RKO (cell line): ENCODE data around the gene PAPPA2.
"Not testable (repeated sequence)": the region's sequence is repeated elsewhere in the genome, so short reads cannot be mapped to it uniquely, and the experiment has no call there.

ENCODE experiments used
- DNase-seq: peaks from one replicate; pipeline ENCODE4 v3.0.0-alpha.2; 2016; ENCODE audit warnings: low spot score

Gene PAPPA2

GRCh38 chr1:176603696-176604095 lies 140.7 kb downstream of the PAPPA2 start:
- no peak for DNase-seq

GRCh38 chr1:176604461-176604860 lies 141.5 kb downstream of the PAPPA2 start:
- DNase-seq: no peak

GRCh38 chr1:176605176-176605575 lies 142.2 kb downstream of the PAPPA2 start:
- DNase-seq: no peak

GRCh38 chr1:176609556-176610408 lies 146.8 kb downstream of the PAPPA2 start:
- no peak for DNase-seq

- no peak for DNase-seq
These were observed 149.8 kb downstream of the PAPPA2 start for GRCh38 chr1:176612791-176613190.

GRCh38 chr1:176617881-176618280 lies 154.9 kb downstream of the PAPPA2 start:
- DNase-seq: no peak

- no peak for DNase-seq
These were observed 156.3 kb downstream of the PAPPA2 start for GRCh38 chr1:176619261-176619660.

- DNase-seq: no peak
These were observed 162.4 kb downstream of the PAPPA2 start for GRCh38 chr1:176625365-176625764.

- DNase-seq: no peak
These were observed 163.6 kb downstream of the PAPPA2 start for GRCh38 chr1:176626572-176627061.

GRCh38 chr1:176628775-176629174 lies 165.8 kb downstream of the PAPPA2 start:
- DNase-seq: no peak

- not testable (repeated sequence) for DNase-seq
These were observed 171.8 kb downstream of the PAPPA2 start for GRCh38 chr1:176634733-176635132.

- no peak for DNase-seq
These were observed 175.9 kb downstream of the PAPPA2 start for GRCh38 chr1:176638713-176639526.

GRCh38 chr1:176643536-176643935 lies 180.6 kb downstream of the PAPPA2 start:
- no peak for DNase-seq

- no peak for DNase-seq
These were observed 185.6 kb downstream of the PAPPA2 start for GRCh38 chr1:176648556-176648955.

GRCh38 chr1:176656257-176656995 lies 193.5 kb downstream of the PAPPA2 start:
- DNase-seq: peak; percentile 76

GRCh38 chr1:176669782-176670181 lies 206.8 kb downstream of the PAPPA2 start:
- DNase-seq: no peak

- DNase-seq: no peak
These were observed 207.9 kb downstream of the PAPPA2 start for GRCh38 chr1:176670853-176671252.

- no peak for DNase-seq
These were observed 220.0 kb downstream of the PAPPA2 start for GRCh38 chr1:176682830-176683535.

- DNase-seq: peak; percentile 68
These were observed 228.6 kb downstream of the PAPPA2 start for GRCh38 chr1:176691251-176692228.

GRCh38 chr1:176692431-176692830 lies 229.5 kb downstream of the PAPPA2 start:
- DNase-seq: no peak
